Measurements from ENCODE around the gene THPO.

Gene THPO

DNA sequence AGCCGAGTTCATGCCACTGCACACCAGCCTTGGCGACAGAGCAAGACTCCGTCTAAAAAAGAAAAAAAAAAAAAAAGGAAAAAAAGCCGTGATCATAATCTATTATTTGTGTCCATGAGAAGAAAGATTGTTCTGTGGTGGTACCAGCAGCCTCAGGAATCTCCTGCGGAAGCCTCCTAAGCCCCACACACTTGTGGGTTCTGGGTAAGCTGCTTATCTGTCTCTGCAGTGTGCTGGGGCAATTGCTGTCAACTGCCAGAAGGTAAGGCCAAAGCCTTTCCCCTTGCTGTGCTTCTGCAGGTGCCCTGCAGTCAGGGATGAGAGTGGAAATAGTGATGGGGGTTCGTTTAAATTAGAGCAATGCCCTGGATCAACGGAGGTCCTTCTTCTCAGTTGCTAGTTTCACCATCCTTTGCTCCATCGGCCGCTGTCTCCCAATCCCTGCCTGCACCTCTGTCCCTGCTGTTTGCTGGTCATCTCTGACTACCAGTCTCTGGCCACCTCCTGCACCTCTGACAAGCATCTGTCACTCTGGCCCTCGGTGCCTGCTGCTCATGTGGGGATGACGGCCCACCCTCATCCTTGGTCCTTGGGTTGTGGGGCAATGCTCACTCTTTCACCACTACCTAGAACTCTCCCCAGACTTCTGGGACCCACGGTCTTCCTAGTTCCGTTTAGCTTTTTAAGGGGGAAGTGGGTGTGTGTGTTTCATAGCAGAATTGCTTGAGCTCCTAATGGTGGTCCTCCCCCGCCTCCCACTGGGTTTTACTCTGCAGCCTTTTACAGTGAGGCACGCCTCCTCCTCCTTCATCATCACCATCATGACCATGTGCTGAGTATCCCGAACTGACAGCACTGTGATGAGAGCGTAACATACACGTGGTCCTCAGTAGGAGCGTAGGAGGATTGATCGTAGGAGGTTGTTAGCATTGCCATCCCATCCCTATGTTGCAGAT lies 27.3 kb upstream of the THPO start:
- 0 out of 2 replicates have a peak, but pooled peaks cover 4% of the 10 kb centered on the region for H3K27me3 ChIP-seq (ENCODE audit: low read length)
- no peaks in the 10 kb centered on the region for H3K9me2 ChIP-seq (replicated peaks; ENCODE audit: insufficient read depth, low read length)
- H4K20me1 ChIP-seq (ENCODE audit: low read depth, low read length), result no peaks in the 10 kb centered on the region
- H3K36me3 ChIP-seq (ENCODE audit: low read length), result no peaks in the 10 kb centered on the region
- no peak overlapping the region for H3K9ac ChIP-seq (ENCODE audit: low read length)
- no peaks in the 10 kb centered on the region for H3F3A ChIP-seq (ENCODE audit: insufficient read depth)
- H3K9me3 ChIP-seq (ENCODE audit: insufficient read depth, low read length), result no peaks in the 10 kb centered on the region
- TF ChIP-seq EZH2phosphoT487 (conservative IDR thresholded peaks at IDR 0.05; ENCODE audit: low read length), result no peak
- TF ChIP-seq, protein P1, sequence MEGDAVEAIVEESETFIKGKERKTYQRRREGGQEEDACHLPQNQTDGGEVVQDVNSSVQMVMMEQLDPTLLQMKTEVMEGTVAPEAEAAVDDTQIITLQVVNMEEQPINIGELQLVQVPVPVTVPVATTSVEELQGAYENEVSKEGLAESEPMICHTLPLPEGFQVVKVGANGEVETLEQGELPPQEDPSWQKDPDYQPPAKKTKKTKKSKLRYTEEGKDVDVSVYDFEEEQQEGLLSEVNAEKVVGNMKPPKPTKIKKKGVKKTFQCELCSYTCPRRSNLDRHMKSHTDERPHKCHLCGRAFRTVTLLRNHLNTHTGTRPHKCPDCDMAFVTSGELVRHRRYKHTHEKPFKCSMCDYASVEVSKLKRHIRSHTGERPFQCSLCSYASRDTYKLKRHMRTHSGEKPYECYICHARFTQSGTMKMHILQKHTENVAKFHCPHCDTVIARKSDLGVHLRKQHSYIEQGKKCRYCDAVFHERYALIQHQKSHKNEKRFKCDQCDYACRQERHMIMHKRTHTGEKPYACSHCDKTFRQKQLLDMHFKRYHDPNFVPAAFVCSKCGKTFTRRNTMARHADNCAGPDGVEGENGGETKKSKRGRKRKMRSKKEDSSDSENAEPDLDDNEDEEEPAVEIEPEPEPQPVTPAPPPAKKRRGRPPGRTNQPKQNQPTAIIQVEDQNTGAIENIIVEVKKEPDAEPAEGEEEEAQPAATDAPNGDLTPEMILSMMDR (IDR thresholded peaks at IDR 0.05; ENCODE audit: insufficient read depth, low read length, poor library complexity, severe bottlenecking), result no peak
- no peak overlapping the region for H2AFZ ChIP-seq (ENCODE audit: low read depth, low read length, severe bottlenecking)
- H3K4me2 ChIP-seq (ENCODE audit: low read depth, low read length, poor library complexity, severe bottlenecking), result no peak overlapping the region
- H3K4me3 ChIP-seq (ENCODE audit: insufficient read depth, low read length, poor library complexity, severe bottlenecking), result no peak overlapping the region
- no peaks in the 10 kb centered on the region for H3K79me2 ChIP-seq (ENCODE audit: insufficient read depth, low read length)
- H3K27ac ChIP-seq (ENCODE audit: low read depth, low read length), result no peak overlapping the region

DNA sequence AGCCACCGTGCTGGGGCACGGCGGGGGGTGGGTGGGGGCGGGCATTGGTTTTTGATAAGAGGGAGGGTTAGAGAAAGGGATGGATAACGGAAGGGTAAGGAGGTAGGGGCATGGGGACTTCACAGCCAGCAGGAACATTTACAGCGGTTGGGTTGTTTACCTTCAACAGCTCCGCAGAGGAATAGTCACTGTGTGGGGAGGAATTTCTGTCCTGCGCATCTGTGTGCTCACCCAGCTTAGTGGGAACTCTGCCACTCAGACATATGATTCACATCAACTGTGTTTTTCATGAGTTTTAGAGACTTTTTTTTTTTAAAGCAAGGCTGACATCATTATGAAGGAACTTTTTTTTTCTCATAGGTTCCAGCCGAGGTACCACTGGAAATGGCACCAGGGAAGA lies 21.4 kb upstream of the THPO start:
- H3K27me3 ChIP-seq (ENCODE audit: low read length), result 0 out of 2 replicates have a peak, but pooled peaks cover 4% of the 10 kb centered on the region
- no peak overlapping the region for H3K4me3 ChIP-seq (ENCODE audit: insufficient read depth, low read length, poor library complexity, severe bottlenecking)
- no peak overlapping the region for H3K9ac ChIP-seq (ENCODE audit: low read length)
- H3K36me3 ChIP-seq (ENCODE audit: low read length), result no peaks in the 10 kb centered on the region
- no peaks in the 10 kb centered on the region for H3F3A ChIP-seq (ENCODE audit: insufficient read depth)
- TF ChIP-seq, protein P1 (IDR thresholded peaks at IDR 0.05; ENCODE audit: insufficient read depth, low read length, poor library complexity, severe bottlenecking), result no peak
- TF ChIP-seq EZH2phosphoT487 (conservative IDR thresholded peaks at IDR 0.05; ENCODE audit: low read length), result no peak
- no peak overlapping the region for H3K4me2 ChIP-seq (ENCODE audit: low read depth, low read length, poor library complexity, severe bottlenecking)
- H3K9me3 ChIP-seq (ENCODE audit: insufficient read depth, low read length), result no peaks in the 10 kb centered on the region
- H3K27ac ChIP-seq (ENCODE audit: low read depth, low read length), result no peak overlapping the region
- H3K9me2 ChIP-seq (replicated peaks; ENCODE audit: insufficient read depth, low read length), result no peaks in the 10 kb centered on the region
- H3K79me2 ChIP-seq (ENCODE audit: insufficient read depth, low read length), result no peaks in the 10 kb centered on the region
- no peaks in the 10 kb centered on the region for H4K20me1 ChIP-seq (ENCODE audit: low read depth, low read length)
- no peak overlapping the region for H2AFZ ChIP-seq (ENCODE audit: low read depth, low read length, severe bottlenecking)

DNA sequence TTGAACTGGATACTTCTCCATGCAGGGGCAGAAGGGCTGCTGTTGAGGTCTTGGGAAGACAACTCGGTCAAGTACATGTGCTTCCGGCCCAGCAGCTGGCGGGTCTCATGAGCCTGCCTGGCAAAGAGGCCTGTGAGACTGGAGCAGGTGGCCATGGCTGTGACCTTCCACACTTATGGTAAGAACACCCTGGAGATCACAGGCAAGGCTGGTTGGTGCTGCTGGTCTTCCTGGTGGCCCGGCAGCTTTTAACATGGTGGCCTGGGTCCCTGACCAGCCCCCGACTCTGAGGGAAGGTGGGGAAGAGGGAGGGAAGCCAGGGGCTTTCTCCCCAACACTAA lies 17.3 kb upstream of the THPO start:
- Histone ChIP-seq H3K4me2 (ENCODE audit: low read depth, low read length, poor library complexity, severe bottlenecking) (no peak overlapping the region), H3K36me3 (ENCODE audit: low read length) (no peaks in the 10 kb centered on the region), H3K79me2 (ENCODE audit: insufficient read depth, low read length) (no peaks in the 10 kb centered on the region), H3K27me3 (ENCODE audit: low read length) (no peaks in the 10 kb centered on the region), H3F3A (ENCODE audit: insufficient read depth) (no peaks in the 10 kb centered on the region), H3K9me2 (replicated peaks; ENCODE audit: insufficient read depth, low read length) (no peaks in the 10 kb centered on the region), H3K4me3 (ENCODE audit: insufficient read depth, low read length, poor library complexity, severe bottlenecking) (no peak overlapping the region), H3K27ac (ENCODE audit: low read depth, low read length) (no peak overlapping the region), H2AFZ (ENCODE audit: low read depth, low read length, severe bottlenecking) (no peak overlapping the region), H3K9me3 (ENCODE audit: insufficient read depth, low read length) (no peaks in the 10 kb centered on the region), H3K9ac (ENCODE audit: low read length) (no peak overlapping the region), H4K20me1 (ENCODE audit: low read depth, low read length) (no peaks in the 10 kb centered on the region)
- TF ChIP-seq, protein P1 (IDR thresholded peaks at IDR 0.05; ENCODE audit: insufficient read depth, low read length, poor library complexity, severe bottlenecking), result no peak
- TF ChIP-seq EZH2phosphoT487 (conservative IDR thresholded peaks at IDR 0.05; ENCODE audit: low read length), result no peak

Data from SU-DHL-6 (cell line).